ENCODE data around the gene RENBP.

The RENBP gene

GRCh38 chrX:153888344-153888743, 56.1 kb downstream of the RENBP start:
- no peak for DNase-seq (ENCODE audit: low spot score)

GRCh38 chrX:153887385-153887784, 57.1 kb downstream of the RENBP start:
- DNase-seq (ENCODE audit: low spot score), result no peak

GRCh38 chrX:153886915-153887314, 57.5 kb downstream of the RENBP start:
- no peak for DNase-seq (ENCODE audit: low spot score)

- no peak for DNase-seq (ENCODE audit: low spot score)
Observed at GRCh38 chrX:153885968-153886903, 58.2 kb downstream of the RENBP start, which contains the start of gene L1CAM. Gene L1CAM, minus strand, starts transcription at chrX:153886173. Its CDS starts 10,337 bp downstream, at chrX:153875836.

Data from NAMALWA (cell line).